Neural progenitor cell (in vitro differentiated cells): ENCODE data around the gene ZNF827. TPM values are rescaled to one million over a fixed set of nuclear protein-coding genes. Genes with fewer than 3 reads are reported as not detected.

Source experiments
- DNase-seq: peaks from one replicate; pipeline ENCODE4 v3.0.0-alpha.2; 2016; ENCODE audit warnings: low spot score
- H2AFZ ChIP-seq: fragments of 200-600 bp; sonication (generic); replicated peaks from 2 replicates; pipeline ENCODE4 v1.6.1; 2016; ENCODE audit warnings: antibody characterized with exemption
- H3F3A ChIP-seq: fragments of 200-600 bp; sonication (generic); 2 replicates; pipeline ENCODE4 v1.6.1; 2016; ENCODE audit warnings: antibody characterized with exemption, low read depth
- H3K27ac ChIP-seq: fragments of 200-600 bp; sonication (generic); 2 replicates; pipeline ENCODE4 v1.5.1; 2016; ENCODE audit warnings: mild to moderate bottlenecking
- H3K27me3 ChIP-seq: fragments of 200-600 bp; sonication (generic); 2 replicates; pipeline ENCODE4 v1.6.1; 2016; ENCODE audit warnings: mild to moderate bottlenecking, moderate library complexity
- H3K36me3 ChIP-seq: fragments of 200-600 bp; sonication (generic); 2 replicates; pipeline ENCODE4 v1.5.1; 2016
- H3K4me1 ChIP-seq: fragments of 200-600 bp; sonication (generic); 2 replicates; pipeline ENCODE4 v1.6.1; 2016; ENCODE audit warnings: mixed run types
- H3K4me2 ChIP-seq: fragments of 200-600 bp; sonication (generic); 2 replicates; pipeline ENCODE4 v1.6.1; 2016
- H3K4me3 ChIP-seq: fragments of 200-600 bp; sonication (generic); 2 replicates; pipeline ENCODE4 v1.5.1; 2016
- H3K79me2 ChIP-seq: fragments of 200-600 bp; sonication (generic); 2 replicates; pipeline ENCODE4 v1.6.1; 2016; ENCODE audit warnings: low read depth
- H3K9ac ChIP-seq: fragments of 200-600 bp; sonication (generic); 2 replicates; pipeline ENCODE4 v1.6.1; 2016
- H3K9me3 ChIP-seq: fragments of 200-600 bp; sonication (generic); 2 replicates; pipeline ENCODE4 v1.5.1; 2016; ENCODE audit warnings: low read depth
- H4K20me1 ChIP-seq: fragments of 200-600 bp; sonication (generic); 2 replicates; pipeline ENCODE4 v1.6.1; 2016; ENCODE audit warnings: low read depth
- H3K27ac Mint-ChIP-seq: 3 replicates; pipeline ENCODE4 v1.8.0; 2021; ENCODE audit warnings: mixed read lengths
- H3K27me3 Mint-ChIP-seq: 2 replicates; pipeline ENCODE4 v1.8.0; 2022; ENCODE audit warnings: low read depth, mild to moderate bottlenecking, inconsistent platforms, moderate library complexity, mixed read lengths; ENCODE audit not compliant: insufficient read depth
- H3K36me3 Mint-ChIP-seq: 3 replicates; pipeline ENCODE4 v1.8.0; 2021; ENCODE audit warnings: mixed read lengths
- H3K4me1 Mint-ChIP-seq: 3 replicates; pipeline ENCODE4 v1.8.0; 2021; ENCODE audit warnings: mixed read lengths
- H3K4me3 Mint-ChIP-seq: 3 replicates; pipeline ENCODE4 v1.8.0; 2021; ENCODE audit warnings: mild to moderate bottlenecking, moderate library complexity, mixed read lengths
- H3K9me3 Mint-ChIP-seq: 3 replicates; pipeline ENCODE4 v1.8.0; 2020; ENCODE audit warnings: mixed read lengths
- CTCF ChIP-seq: fragments of 200-600 bp; sonication (generic); IDR thresholded peaks from 2 replicates; pipeline ENCODE4 v1.5.1; 2017; ENCODE audit warnings: antibody characterized with exemption, mild to moderate bottlenecking
- EZH2 ChIP-seq: fragments of 200-600 bp; sonication (generic); IDR thresholded peaks from 2 replicates; pipeline ENCODE4 v1.6.1; 2017; ENCODE audit warnings: antibody characterized with exemption, mild to moderate bottlenecking, moderate library complexity
- EZH2phosphoT487 ChIP-seq: fragments of 200-600 bp; sonication (generic); IDR thresholded peaks from 2 replicates; pipeline ENCODE4 v1.6.1; 2017; ENCODE audit warnings: antibody characterized with exemption
- total RNA-seq: library from RNA; depleted of rRNA; stranded (reverse); fragments of >200 nt; gene quantifications from 2 replicates; pipeline ENCODE4 v1.2.3, GENCODE V29; 2015; ENCODE audit warnings: low replicate concordance

Gene ZNF827
- total RNA-seq, 1 donor from 2014 or later = 7.7 TPM

DNA sequence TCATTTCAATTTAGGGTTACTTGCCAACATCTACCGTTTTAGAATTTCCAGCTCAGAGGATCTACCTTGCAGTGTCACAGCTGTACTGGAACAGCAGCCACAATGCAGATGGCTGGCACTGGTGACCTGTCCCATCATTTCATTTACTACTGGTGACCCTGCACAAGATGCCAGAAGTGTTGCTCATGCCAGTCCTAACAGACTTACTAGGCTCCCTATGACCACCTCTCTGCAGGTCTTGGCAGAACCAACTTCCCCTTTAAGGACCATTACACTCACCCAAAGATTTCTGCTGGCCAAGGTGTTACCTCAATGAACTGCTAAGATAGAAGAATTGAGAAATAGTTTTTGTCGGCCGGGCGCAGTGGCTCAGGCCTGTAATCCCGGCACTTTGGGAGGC, 151.8 kb downstream of the ZNF827 start:
- Histone ChIP-seq H4K20me1 (no peaks in the 10 kb centered on the region), H3K27me3 (no peaks in the 10 kb centered on the region), H3K4me1 (no peaks in the 10 kb centered on the region), H3K4me2 (no peak overlapping the region), H3F3A (no peaks in the 10 kb centered on the region), H2AFZ (no peak overlapping the region), H3K9ac (no peak overlapping the region), H3K27ac (no peak overlapping the region), H3K4me3 (no peak overlapping the region), H3K79me2 (no peaks in the 10 kb centered on the region), H3K9me3 (no peaks in the 10 kb centered on the region), H3K36me3 (no peaks in the 10 kb centered on the region)
- Mint-ChIP-seq H3K4me1 (peaks cover 6% of the 10 kb centered on the region), H3K9me3 (peaks cover 6% of the 10 kb centered on the region), H3K27ac (no peak overlapping the region), H3K4me3 (no peak overlapping the region), H3K36me3 (peaks cover 36% of the 10 kb centered on the region), H3K27me3 (peaks cover 2% of the 10 kb centered on the region)
- DNase-seq = no peak
- TF ChIP-seq EZH2phosphoT487 = no peak
- no peak for TF ChIP-seq EZH2
- TF ChIP-seq CTCF = no peak

GRCh38 chr4:145786261-145786660, 152.4 kb downstream of the ZNF827 start:
- Histone ChIP-seq H3K9me3 (no peaks in the 10 kb centered on the region), H3K36me3 (no peaks in the 10 kb centered on the region), H3K79me2 (no peaks in the 10 kb centered on the region), H3K4me3 (no peak overlapping the region), H4K20me1 (no peaks in the 10 kb centered on the region), H3K4me1 (no peaks in the 10 kb centered on the region), H2AFZ (no peak overlapping the region), H3K27me3 (no peaks in the 10 kb centered on the region), H3K4me2 (no peak overlapping the region), H3K9ac (no peak overlapping the region), H3F3A (no peaks in the 10 kb centered on the region), H3K27ac (no peak overlapping the region)
- peaks cover 2% of the 10 kb centered on the region for H3K27me3 Mint-ChIP-seq
- H3K4me1 Mint-ChIP-seq = peaks cover 6% of the 10 kb centered on the region
- H3K36me3 Mint-ChIP-seq = peaks cover 41% of the 10 kb centered on the region
- no peak for DNase-seq
- TF ChIP-seq EZH2 (no peak), CTCF (no peak), EZH2phosphoT487 (no peak)
- H3K4me3 Mint-ChIP-seq = no peak overlapping the region
- H3K9me3 Mint-ChIP-seq = peaks cover 6% of the 10 kb centered on the region
- no peak overlapping the region for H3K27ac Mint-ChIP-seq

- Histone ChIP-seq H3K4me3 (no peak overlapping the region), H3F3A (no peaks in the 10 kb centered on the region), H3K9ac (no peak overlapping the region), H2AFZ (no peak overlapping the region), H3K4me2 (no peak overlapping the region), H3K79me2 (no peaks in the 10 kb centered on the region), H3K27me3 (no peaks in the 10 kb centered on the region), H3K9me3 (no peaks in the 10 kb centered on the region), H4K20me1 (no peaks in the 10 kb centered on the region), H3K4me1 (no peaks in the 10 kb centered on the region), H3K27ac (no peak overlapping the region), H3K36me3 (no peaks in the 10 kb centered on the region)
- Mint-ChIP-seq H3K4me3 (no peak overlapping the region), H3K36me3 (peaks cover 43% of the 10 kb centered on the region), H3K4me1 (peaks cover 8% of the 10 kb centered on the region), H3K27ac (no peak overlapping the region), H3K27me3 (peaks cover 2% of the 10 kb centered on the region), H3K9me3 (peaks cover 6% of the 10 kb centered on the region)
- TF ChIP-seq EZH2 = no peak
- TF ChIP-seq CTCF = no peak
- no peak for TF ChIP-seq EZH2phosphoT487
- no peak for DNase-seq
Measured at GRCh38 chr4:145785391-145786008, 153.1 kb downstream of the ZNF827 start.
